Tibial artery (tissue), 4 donors: ENCODE data around the gene CFAP300.

Source experiments
- DNase-seq, 2 donors: peaks; one replicate each; pipeline ENCODE4 v3.0.0-alpha.2; 2019
- H3K27ac ChIP-seq, 2 donors: fragments of 200-600 bp; sonication (generic) in 1 of 2; 1 replicate in 1 of 2; 2 replicates in 1 of 2; pipeline ENCODE4 v1.5.1; 2018 to 2019; ENCODE audit warnings: mild to moderate bottlenecking in 1 of 2
- H3K27me3 ChIP-seq, 2 donors: fragments of 200-600 bp; sonication (generic) in 1 of 2; one replicate each; pipeline versions ENCODE4 v1.5.1 to v1.6.0; 2016 to 2019
- H3K36me3 ChIP-seq, 3 donors: fragments of 200-600 bp; sonication (generic) in 2 of 3; one replicate each; pipeline ENCODE4 v1.5.1; 2016 to 2019; ENCODE audit warnings: mild to moderate bottlenecking in 2 of 3
- H3K4me1 ChIP-seq, 4 donors: fragments of 200-600 bp; sonication (generic) in 2 of 4; 1 replicate in 3 of 4; 2 replicates in 1 of 4; pipeline ENCODE4 v1.5.1; 2016 to 2019
- H3K4me3 ChIP-seq, 2 donors: fragments of 200-600 bp; sonication (generic) in 1 of 2; 1 replicate in 1 of 2; 2 replicates in 1 of 2; pipeline ENCODE4 v1.5.1; 2018 to 2019; ENCODE audit warnings: mild to moderate bottlenecking in 2 of 2
- H3K9me3 ChIP-seq, 3 donors: fragments of 200-600 bp; sonication (generic) in 1 of 3; one replicate each; pipeline ENCODE4 v1.5.1; 2016 to 2019
- intact Hi-C: fragments of 100-400 bp; cut with DNase I; formaldehyde crosslinking; loops from one replicate; pipeline ENCODE4 v1.15.0; 2023; ENCODE audit warnings: low total_unique reads
- TF ChIP-seq, protein P1 (sequence below), 2 experiments: fragments of 200-600 bp in 1 of 2; fragments of 450-650 bp in 1 of 2; IDR thresholded peaks; one replicate each; pipeline ENCODE4 v1.5.1; 2017 to 2019; ENCODE audit warnings: antibody characterized with exemption in 2 of 2, mild to moderate bottlenecking in 1 of 2, moderate library complexity in 1 of 2

Gene CFAP300

DNA sequence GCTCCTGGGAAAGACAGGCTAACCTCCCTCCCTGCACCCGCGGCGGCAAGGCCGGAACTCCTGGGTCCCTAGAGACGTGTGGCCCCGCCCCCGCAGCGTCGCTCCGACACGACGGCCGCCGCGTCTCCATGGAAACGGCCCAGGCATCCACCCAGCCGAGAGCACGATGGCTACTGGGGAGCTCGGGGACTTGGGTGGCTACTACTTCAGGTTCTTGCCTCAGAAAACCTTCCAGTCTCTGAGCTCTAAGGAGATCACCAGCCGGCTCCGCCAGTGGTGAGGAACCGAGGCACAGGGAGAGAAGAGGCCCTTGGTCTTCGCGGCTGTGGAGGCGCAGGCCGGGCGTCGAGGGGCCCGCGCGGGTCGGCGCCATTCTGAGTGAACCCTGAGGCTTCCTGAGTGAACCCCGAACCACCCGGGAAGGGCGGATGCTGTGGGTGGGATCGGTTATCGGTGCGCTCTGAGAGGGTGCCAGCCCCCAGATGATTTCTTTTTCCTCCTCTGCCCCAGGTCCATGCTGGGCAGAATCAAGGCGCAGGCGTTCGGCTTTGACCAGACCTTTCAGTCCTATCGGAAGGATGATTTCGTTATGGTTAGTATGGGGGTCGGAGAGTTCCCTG, at the start of gene CFAP300:
CFAP300 (plus strand) TSS at position 133 of the 620 bp plus-strand sequence; CDS start at position 167, 34 bp downstream.
- peak; percentile 93 to 98 for DNase-seq
- H3K4me3 ChIP-seq = peak within 1 kb of the TSS; percentile 64 to 86
- no peaks in the 10 kb centered on the region for H3K9me3 ChIP-seq
- peak within 1 kb of the TSS; percentile 87 to 93 for H3K27ac ChIP-seq
- intact Hi-C loops = no loop called here
- H3K36me3 ChIP-seq = no peaks in the 10 kb centered on the region
- H3K4me1 ChIP-seq = peaks cover 0 to 7% (median 6%) of the 10 kb centered on the region in 4 donors
- TF ChIP-seq, protein P1, sequence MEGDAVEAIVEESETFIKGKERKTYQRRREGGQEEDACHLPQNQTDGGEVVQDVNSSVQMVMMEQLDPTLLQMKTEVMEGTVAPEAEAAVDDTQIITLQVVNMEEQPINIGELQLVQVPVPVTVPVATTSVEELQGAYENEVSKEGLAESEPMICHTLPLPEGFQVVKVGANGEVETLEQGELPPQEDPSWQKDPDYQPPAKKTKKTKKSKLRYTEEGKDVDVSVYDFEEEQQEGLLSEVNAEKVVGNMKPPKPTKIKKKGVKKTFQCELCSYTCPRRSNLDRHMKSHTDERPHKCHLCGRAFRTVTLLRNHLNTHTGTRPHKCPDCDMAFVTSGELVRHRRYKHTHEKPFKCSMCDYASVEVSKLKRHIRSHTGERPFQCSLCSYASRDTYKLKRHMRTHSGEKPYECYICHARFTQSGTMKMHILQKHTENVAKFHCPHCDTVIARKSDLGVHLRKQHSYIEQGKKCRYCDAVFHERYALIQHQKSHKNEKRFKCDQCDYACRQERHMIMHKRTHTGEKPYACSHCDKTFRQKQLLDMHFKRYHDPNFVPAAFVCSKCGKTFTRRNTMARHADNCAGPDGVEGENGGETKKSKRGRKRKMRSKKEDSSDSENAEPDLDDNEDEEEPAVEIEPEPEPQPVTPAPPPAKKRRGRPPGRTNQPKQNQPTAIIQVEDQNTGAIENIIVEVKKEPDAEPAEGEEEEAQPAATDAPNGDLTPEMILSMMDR (IDR thresholded peaks at IDR 0.05) = no peak
- no peaks in the 10 kb centered on the region for H3K27me3 ChIP-seq

DNA sequence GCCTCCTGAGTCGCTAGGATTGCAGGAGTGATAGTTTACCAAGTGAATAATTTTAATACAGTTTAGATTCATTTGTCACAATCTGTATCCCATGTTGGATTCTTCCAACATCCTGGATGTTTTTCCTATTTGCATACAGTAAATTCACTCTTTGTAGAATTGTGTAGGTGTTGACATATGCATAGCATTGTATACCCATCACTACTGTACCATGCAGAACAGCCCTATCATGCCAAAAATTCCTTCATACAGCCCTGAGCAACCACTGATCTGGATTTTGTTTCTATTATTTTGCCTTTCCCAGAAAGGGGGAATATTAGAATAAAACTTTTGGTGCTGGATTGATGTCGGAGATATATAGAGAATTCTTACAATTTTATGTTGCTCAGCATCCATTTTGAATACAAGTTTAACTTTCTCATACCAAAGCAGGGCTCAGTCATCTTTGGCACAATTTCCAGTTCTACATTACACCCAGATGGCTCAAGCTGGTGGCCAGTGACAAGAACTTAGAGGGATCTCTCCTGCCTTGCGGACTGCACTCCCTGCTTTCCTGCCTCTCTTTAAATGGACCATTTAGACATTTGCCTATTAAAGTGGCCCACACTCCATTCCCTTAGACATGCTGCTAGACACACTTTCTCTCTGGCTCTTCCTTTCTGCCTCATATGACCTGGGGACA, 45.4 kb upstream of the CFAP300 start:
- Histone ChIP-seq H3K27me3 (no peaks in the 10 kb centered on the region), H3K36me3 (peaks cover 0 to 25% (median 10%) of the 10 kb centered on the region in 3 donors), H3K4me3 (no peak overlapping the region), H3K4me1 (no peaks in the 10 kb centered on the region), H3K27ac (no peak overlapping the region), H3K9me3 (no peaks in the 10 kb centered on the region)
- DNase-seq = no peak
- intact Hi-C loops = no loop called here
- TF ChIP-seq, protein P1 (IDR thresholded peaks at IDR 0.05) = no peak

DNA sequence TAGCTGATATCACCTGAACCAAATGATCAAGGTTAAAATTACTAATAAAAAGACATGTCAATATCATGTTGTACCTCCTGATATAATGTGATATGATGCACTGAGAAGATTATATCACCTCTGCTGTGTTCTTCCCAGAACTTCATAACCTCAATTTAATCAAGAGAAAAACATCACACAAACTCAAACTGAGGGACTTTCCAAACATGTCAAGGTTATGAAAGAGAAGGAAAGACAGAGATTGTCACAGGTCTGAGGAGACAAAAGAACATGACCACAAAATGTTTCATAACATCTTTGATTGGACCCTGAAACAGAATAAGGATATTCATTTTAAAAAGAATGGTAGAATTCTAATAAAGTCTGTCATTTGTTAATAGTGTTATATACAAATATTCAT, 43.0 kb upstream of the CFAP300 start:
- intact Hi-C loops = no loop called here
- Histone ChIP-seq H3K27ac (no peak overlapping the region), H3K9me3 (no peaks in the 10 kb centered on the region), H3K4me1 (peaks cover 0 to 3% (median 0%) of the 10 kb centered on the region in 4 donors), H3K27me3 (no peaks in the 10 kb centered on the region), H3K4me3 (no peak overlapping the region), H3K36me3 (peaks cover 0 to 12% (median 0%) of the 10 kb centered on the region in 3 donors)
- DNase-seq = no peak
- TF ChIP-seq, protein P1 (IDR thresholded peaks at IDR 0.05) = no peak

DNA sequence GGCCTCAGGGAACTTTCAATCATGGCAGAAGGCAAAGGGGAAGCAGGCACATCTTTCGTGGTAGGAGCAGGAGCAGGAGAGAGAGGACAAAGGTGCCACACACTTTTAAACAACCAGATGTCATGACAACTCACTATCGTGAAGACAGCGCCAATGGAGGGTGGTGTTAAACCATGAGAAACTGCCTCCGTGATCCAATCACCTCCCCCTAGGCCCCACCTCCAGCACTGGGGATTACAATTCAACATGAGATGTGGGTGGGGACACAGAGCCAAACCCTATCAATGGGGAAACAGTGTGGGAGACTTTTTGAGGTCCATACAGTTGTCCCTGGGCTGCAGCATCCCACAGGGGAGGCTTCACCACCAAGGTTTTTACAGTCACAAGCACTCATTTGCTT, 41.9 kb upstream of the CFAP300 start:
- no peaks in the 10 kb centered on the region for H3K27me3 ChIP-seq
- intact Hi-C loops = loop anchor here (5.0 kb wide), 1 partner anchor 143 kb away; no protein-coding TSS in a partner anchor
- no peak for DNase-seq
- peaks cover 0 to 7% (median 0%) of the 10 kb centered on the region in 3 donors for H3K36me3 ChIP-seq
- H3K4me1 ChIP-seq = peaks cover 0 to 3% (median 0%) of the 10 kb centered on the region in 4 donors
- H3K27ac ChIP-seq = no peak overlapping the region
- H3K4me3 ChIP-seq = no peak overlapping the region
- no peaks in the 10 kb centered on the region for H3K9me3 ChIP-seq
- TF ChIP-seq, protein P1 (IDR thresholded peaks at IDR 0.05) = no peak

DNA sequence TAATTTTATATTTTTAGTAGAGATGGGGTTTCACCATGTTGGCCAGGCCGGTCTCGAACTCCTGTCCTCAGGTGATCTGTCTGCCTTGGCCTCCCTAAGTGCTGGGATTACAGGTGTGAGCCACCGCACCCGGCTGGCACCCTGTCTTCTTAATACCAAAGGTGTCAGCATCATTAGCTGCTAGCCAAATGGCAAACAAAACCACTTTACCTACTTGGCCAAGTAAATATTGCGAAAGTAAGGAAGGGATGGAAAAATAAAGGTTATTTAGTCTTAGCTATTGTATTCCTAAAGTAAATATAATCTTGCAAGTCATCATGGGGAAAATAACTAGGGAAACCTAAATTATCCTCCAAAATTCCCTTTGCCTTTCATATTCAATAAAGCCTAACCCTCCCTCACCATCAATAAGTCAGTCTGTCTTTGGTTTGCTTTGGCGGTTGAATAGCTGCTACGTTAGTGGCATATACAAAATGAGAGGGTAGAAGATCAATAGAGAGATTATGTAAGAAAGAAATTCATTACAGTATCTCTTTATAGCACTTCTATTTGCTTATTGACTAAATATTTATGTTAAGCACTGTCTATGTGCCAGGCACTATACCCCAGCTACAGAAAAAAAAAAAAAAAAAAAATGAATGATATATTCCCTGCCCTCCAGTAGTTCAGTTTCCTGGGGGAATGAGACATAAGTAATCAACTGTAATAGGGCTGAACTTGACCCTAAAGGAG, 40.2 kb upstream of the CFAP300 start:
- Histone ChIP-seq H3K4me1 (peaks cover 0 to 18% (median 7%) of the 10 kb centered on the region in 4 donors), H3K27ac (no peak overlapping the region), H3K27me3 (no peaks in the 10 kb centered on the region), H3K9me3 (no peaks in the 10 kb centered on the region), H3K4me3 (no peak overlapping the region), H3K36me3 (peaks cover 0 to 5% (median 0%) of the 10 kb centered on the region in 3 donors)
- intact Hi-C loops = loop anchor here (5.0 kb wide), 1 partner anchor 145 kb away; no protein-coding TSS in a partner anchor
- no peak for DNase-seq
- TF ChIP-seq, protein P1 (IDR thresholded peaks at IDR 0.05) = no peak
